ENCODE results near the gene HES5. TPM values are rescaled to one million over a fixed set of nuclear protein-coding genes. Genes with fewer than 3 reads are reported as not detected.
A peak's percentile ranks its signal among the peaks of the same experiment; 100 is the strongest.
"Not testable (repeated sequence)": the region's sequence is repeated elsewhere in the genome, so short reads cannot be mapped to it uniquely, and the experiment has no call there.

The HES5 gene
- total RNA-seq, 1 experiment from 2014 or later: not detected

- CTCF ChIA-PET: no interaction called here
- intact Hi-C loops (cut with micrococcal nuclease; ENCODE audit: unreplicated experiment): no loop called here
- DNase-seq: no peak
- no TSS peak for BruUV-seq (replicated peaks)
- H3K9me3 Mint-ChIP-seq (ENCODE audit: low read depth, unreplicated experiment): peaks cover 8% of the 10 kb centered on the region
- H3K27me3 Mint-ChIP-seq (ENCODE audit: unreplicated experiment): no peaks in the 10 kb centered on the region
- H3K4me1 Mint-ChIP-seq (ENCODE audit: low read depth, unreplicated experiment): peaks cover 16% of the 10 kb centered on the region
- peaks cover 11% of the 10 kb centered on the region for H3K36me3 Mint-ChIP-seq (ENCODE audit: insufficient read depth, unreplicated experiment)
- TF ChIP-seq CTCF (IDR thresholded peaks at IDR 0.05; ENCODE audit: unreplicated experiment): no peak
- no peak overlapping the region for H3K27ac Mint-ChIP-seq (ENCODE audit: unreplicated experiment)
- no peak overlapping the region for H3K4me3 Mint-ChIP-seq (ENCODE audit: low read depth, unreplicated experiment)
Measured at GRCh38 chr1:2569060-2569459, 39.0 kb upstream of the HES5 start.

- intact Hi-C loops (cut with micrococcal nuclease; ENCODE audit: unreplicated experiment); H3K4me3 Mint-ChIP-seq (ENCODE audit: low read depth, unreplicated experiment); BruUV-seq (replicated peaks); H3K27ac Mint-ChIP-seq (ENCODE audit: unreplicated experiment); H3K9me3 Mint-ChIP-seq (ENCODE audit: low read depth, unreplicated experiment); DNase-seq; CTCF ChIA-PET; H3K27me3 Mint-ChIP-seq (ENCODE audit: unreplicated experiment): not testable (repeated sequence)
- Mint-ChIP-seq H3K36me3 (ENCODE audit: insufficient read depth, unreplicated experiment) (peaks cover 11% of the 10 kb centered on the region), H3K4me1 (ENCODE audit: low read depth, unreplicated experiment) (peaks cover 16% of the 10 kb centered on the region)
Measured at GRCh38 chr1:2568187-2568816, 38.2 kb upstream of the HES5 start.

- no peaks in the 10 kb centered on the region for H3K9me3 Mint-ChIP-seq (ENCODE audit: low read depth, unreplicated experiment)
- no TSS peak for BruUV-seq (replicated peaks)
- no peak for DNase-seq
- H3K27ac Mint-ChIP-seq (ENCODE audit: unreplicated experiment): no peak overlapping the region
- CTCF ChIA-PET: no interaction called here
- intact Hi-C loops (cut with micrococcal nuclease; ENCODE audit: unreplicated experiment): no loop called here
- H3K27me3 Mint-ChIP-seq (ENCODE audit: unreplicated experiment): no peaks in the 10 kb centered on the region
- H3K4me3 Mint-ChIP-seq (ENCODE audit: low read depth, unreplicated experiment): no peak overlapping the region
- peaks cover 16% of the 10 kb centered on the region for H3K4me1 Mint-ChIP-seq (ENCODE audit: low read depth, unreplicated experiment)
- peaks cover 6% of the 10 kb centered on the region for H3K36me3 Mint-ChIP-seq (ENCODE audit: insufficient read depth, unreplicated experiment)
- no peak for TF ChIP-seq CTCF (IDR thresholded peaks at IDR 0.05; ENCODE audit: unreplicated experiment)
Measured at GRCh38 chr1:2567083-2567679, 37.1 kb upstream of the HES5 start.

GRCh38 chr1:2566101-2567045, 36.3 kb upstream of the HES5 start:
- H3K9me3 Mint-ChIP-seq (ENCODE audit: low read depth, unreplicated experiment): no peaks in the 10 kb centered on the region
- no TSS peak for BruUV-seq (replicated peaks)
- peak; percentile 35 for DNase-seq
- H3K36me3 Mint-ChIP-seq (ENCODE audit: insufficient read depth, unreplicated experiment): peaks cover 8% of the 10 kb centered on the region
- intact Hi-C loops (cut with micrococcal nuclease; ENCODE audit: unreplicated experiment): no loop called here
- CTCF ChIA-PET: no interaction called here
- H3K4me1 Mint-ChIP-seq (ENCODE audit: low read depth, unreplicated experiment): peaks cover 16% of the 10 kb centered on the region
- no peaks in the 10 kb centered on the region for H3K27me3 Mint-ChIP-seq (ENCODE audit: unreplicated experiment)
- no peak overlapping the region for H3K4me3 Mint-ChIP-seq (ENCODE audit: low read depth, unreplicated experiment)
- TF ChIP-seq CTCF (IDR thresholded peaks at IDR 0.05; ENCODE audit: unreplicated experiment): no peak
- H3K27ac Mint-ChIP-seq (ENCODE audit: unreplicated experiment): peak overlapping the region; percentile 27

Data from Calu3 (cell line).